ENCODE results near the gene KLC1.

KLC1 gene

GRCh38 chr14:103613517-103613916, 15.5 kb upstream of the KLC1 start:
- Mint-ChIP-seq H3K9me3 (peaks cover 7 to 8% of the 10 kb centered on the region in 2 donors), H3K27me3 (peaks cover 4 to 28% of the 10 kb centered on the region in 2 donors), H3K4me1 (no peaks in the 10 kb centered on the region), H3K36me3 (peaks cover 6 to 12% of the 10 kb centered on the region in 2 donors), H3K4me3 (no peak overlapping the region), H3K27ac (no peak overlapping the region)
- ATAC-seq (replicated peaks), result no peak
- DNase-seq, result no peak

GRCh38 chr14:103616635-103617300, 12.2 kb upstream of the KLC1 start:
- Mint-ChIP-seq H3K4me3 (no peak overlapping the region), H3K27ac (peak overlapping the region; percentile 56), H3K27me3 (peaks cover 0 to 10% of the 10 kb centered on the region in 2 donors), H3K4me1 (no peaks in the 10 kb centered on the region), H3K9me3 (no peaks in the 10 kb centered on the region), H3K36me3 (peaks cover 0 to under 1% of the 10 kb centered on the region in 2 donors)
- no peak for ATAC-seq (replicated peaks)
- no peak for DNase-seq

- H3K4me1 Mint-ChIP-seq, result peaks cover 4 to 7% of the 10 kb centered on the region in 2 donors
- ATAC-seq (replicated peaks), result no peak
- H3K4me3 Mint-ChIP-seq, result no peak overlapping the region
- H3K9me3 Mint-ChIP-seq, result no peaks in the 10 kb centered on the region
- H3K36me3 Mint-ChIP-seq, result no peaks in the 10 kb centered on the region
- peaks cover 0 to 10% of the 10 kb centered on the region in 2 donors for H3K27me3 Mint-ChIP-seq
- no peak for DNase-seq
- no peak overlapping the region for H3K27ac Mint-ChIP-seq
These were observed 10.0 kb upstream of the KLC1 start for GRCh38 chr14:103619057-103619456.

- peaks cover 0 to 9% of the 10 kb centered on the region in 2 donors for H3K27me3 Mint-ChIP-seq
These were observed 7.2 kb upstream of the KLC1 start for GRCh38 chr14:103621860-103622259.

GRCh38 chr14:103623308-103623707, 5.7 kb upstream of the KLC1 start:
- Mint-ChIP-seq H3K4me3 (no peak overlapping the region), H3K27ac (no peak overlapping the region), H3K36me3 (no peaks in the 10 kb centered on the region), H3K9me3 (no peaks in the 10 kb centered on the region), H3K4me1 (peaks cover 26 to 38% of the 10 kb centered on the region in 2 donors), H3K27me3 (no peaks in the 10 kb centered on the region)
- ATAC-seq (replicated peaks) (no peak), DNase-seq (no peak)

More at GRCh38 chr14:103621860-103622259, 7.2 kb upstream of the KLC1 start:
- no peak for DNase-seq
- Mint-ChIP-seq H3K27ac (no peak overlapping the region), H3K9me3 (no peaks in the 10 kb centered on the region), H3K36me3 (no peaks in the 10 kb centered on the region), H3K4me3 (no peak overlapping the region), H3K4me1 (peaks cover 18 to 34% of the 10 kb centered on the region in 2 donors)
- no peak for ATAC-seq (replicated peaks)

- Mint-ChIP-seq H3K27ac (no peak overlapping the region), H3K27me3 (no peaks in the 10 kb centered on the region), H3K36me3 (no peaks in the 10 kb centered on the region), H3K9me3 (no peaks in the 10 kb centered on the region), H3K4me1 (peaks cover 27 to 38% of the 10 kb centered on the region in 2 donors), H3K4me3 (peak overlapping the region; percentile 30 to 68)
- DNase-seq, result peak; percentile 15
- no peak for ATAC-seq (replicated peaks)
These were observed 5.0 kb upstream of the KLC1 start for GRCh38 chr14:103623883-103624482.

GRCh38 chr14:103624860-103625259, 4.2 kb upstream of the KLC1 start:
- Mint-ChIP-seq H3K27ac (no peak overlapping the region), H3K4me1 (peaks cover 28 to 38% of the 10 kb centered on the region in 2 donors), H3K4me3 (peak overlapping the region; percentile 63 to 68), H3K9me3 (no peaks in the 10 kb centered on the region), H3K36me3 (no peaks in the 10 kb centered on the region), H3K27me3 (no peaks in the 10 kb centered on the region)
- DNase-seq, result no peak
- ATAC-seq (replicated peaks), result peak in 1 of 2 donors; percentile 1

GRCh38 chr14:103625356-103626095, 3.5 kb upstream of the KLC1 start:
- Mint-ChIP-seq H3K9me3 (no peaks in the 10 kb centered on the region), H3K27me3 (no peaks in the 10 kb centered on the region), H3K4me3 (peak overlapping the region; percentile 63 to 68), H3K36me3 (no peaks in the 10 kb centered on the region), H3K4me1 (peaks cover 29 to 40% of the 10 kb centered on the region in 2 donors), H3K27ac (peak overlapping the region; percentile 53)
- ATAC-seq (replicated peaks) (peak; percentile 48 to 58), DNase-seq (peak; percentile 69)

- DNase-seq, result no peak
- no peaks in the 10 kb centered on the region for H3K27me3 Mint-ChIP-seq
- ATAC-seq (replicated peaks), result peak in 1 of 2 donors; percentile 11
- no peaks in the 10 kb centered on the region for H3K36me3 Mint-ChIP-seq
- no peak overlapping the region for H3K4me3 Mint-ChIP-seq
- peaks cover 32 to 45% of the 10 kb centered on the region in 2 donors for H3K4me1 Mint-ChIP-seq
- peak overlapping the region; percentile 28 for H3K27ac Mint-ChIP-seq
- H3K9me3 Mint-ChIP-seq, result no peaks in the 10 kb centered on the region
These were observed 2.7 kb upstream of the KLC1 start for GRCh38 chr14:103626146-103626850.

- Mint-ChIP-seq H3K27me3 (no peaks in the 10 kb centered on the region), H3K9me3 (no peaks in the 10 kb centered on the region), H3K4me1 (peaks cover 32 to 51% of the 10 kb centered on the region in 2 donors), H3K27ac (no peak overlapping the region), H3K4me3 (peak overlapping the region; percentile 23 to 86), H3K36me3 (no peaks in the 10 kb centered on the region)
- DNase-seq (no peak), ATAC-seq (replicated peaks) (no peak)
These were observed 1.7 kb upstream of the KLC1 start for GRCh38 chr14:103627073-103628025.

GRCh38 chr14:103628221-103628683, 759 bp upstream of the KLC1 start:
- H3K4me3 Mint-ChIP-seq, result peak overlapping the region; percentile 86 to 92
- H3K4me1 Mint-ChIP-seq, result peaks cover 38 to 58% of the 10 kb centered on the region in 2 donors
- no peaks in the 10 kb centered on the region for H3K27me3 Mint-ChIP-seq
- peak overlapping the region; percentile 96 for H3K27ac Mint-ChIP-seq
- no peaks in the 10 kb centered on the region for H3K9me3 Mint-ChIP-seq
- peaks cover 0 to 4% of the 10 kb centered on the region in 2 donors for H3K36me3 Mint-ChIP-seq
- ATAC-seq (replicated peaks), result peak; percentile 24 to 26
- DNase-seq, result peak; percentile 47

- H3K9me3 Mint-ChIP-seq, result no peaks in the 10 kb centered on the region
- no peaks in the 10 kb centered on the region for H3K27me3 Mint-ChIP-seq
- H3K4me1 Mint-ChIP-seq, result peaks cover 40 to 57% of the 10 kb centered on the region in 2 donors
- peak overlapping the region; percentile 86 for H3K27ac Mint-ChIP-seq
- ATAC-seq (replicated peaks) (peak; percentile 49 to 57), DNase-seq (peak; percentile 35)
- H3K36me3 Mint-ChIP-seq, result peaks cover 0 to 10% of the 10 kb centered on the region in 2 donors
- peak overlapping the region; percentile 86 to 94 for H3K4me3 Mint-ChIP-seq
These were observed 601 bp downstream of the KLC1 start for GRCh38 chr14:103629503-103630121.
